H54 (cell line): ENCODE measurements around the gene CDK13.

ENCODE experiments used
- DNase-seq: peaks from one replicate; pipeline ENCODE4 v3.0.0; 2011; ENCODE audit warnings: low spot score, mixed read lengths; ENCODE audit not compliant: insufficient read length
- FAIRE-seq: peaks from 3 replicates; lab custom pipeline; 2011; peaks lifted over from hg19 to GRCh38; lab: Jason Lieb, UNC
- POLR2A ChIP-seq: IDR thresholded peaks from 2 replicates; pipeline ENCODE4 v1.6.1; 2011; ENCODE audit warnings: low read depth, mild to moderate bottlenecking, low read length

CDK13 gene

DNA sequence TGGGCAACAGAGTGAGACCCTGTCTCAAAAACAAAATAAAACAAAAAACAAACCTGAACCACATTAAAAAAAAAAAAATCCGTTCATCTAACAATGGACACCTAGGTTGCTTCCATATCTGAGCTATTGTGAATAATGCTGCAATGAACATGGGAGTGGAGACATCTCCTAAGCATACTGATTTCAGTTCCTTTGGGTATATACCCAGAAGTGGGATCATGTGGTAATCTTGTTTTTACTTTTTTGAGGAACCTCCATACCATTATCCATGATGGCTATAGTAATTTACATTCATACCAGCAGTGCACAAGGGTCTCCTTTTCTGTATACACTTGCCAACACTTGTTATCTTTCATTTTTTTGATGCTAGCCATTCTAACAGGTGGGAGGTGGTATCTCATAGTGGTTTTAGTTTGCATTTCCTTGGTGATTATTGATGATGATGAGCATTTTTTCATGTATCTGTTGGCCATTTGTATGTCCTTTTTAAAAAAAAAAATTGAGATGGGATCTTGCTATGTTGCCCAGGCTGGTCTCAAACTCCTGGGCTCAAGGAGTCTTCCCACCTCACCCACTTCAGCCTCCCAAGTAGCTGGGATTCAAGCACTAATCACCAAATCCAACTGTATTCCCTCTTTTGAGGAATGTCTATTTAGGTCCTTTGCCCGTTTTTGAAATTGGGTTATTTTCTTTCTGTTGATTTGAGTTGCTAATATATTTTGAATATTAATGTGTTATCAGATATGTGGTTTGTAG lies 17.5 kb downstream of the CDK13 start:
- no peak for TF ChIP-seq POLR2A
- DNase-seq (no peak), FAIRE-seq (no peak)

GRCh38 chr7:39969431-39969830 lies 19.4 kb downstream of the CDK13 start:
- no peak for TF ChIP-seq POLR2A
- DNase-seq: no peak
- FAIRE-seq: no peak

DNA sequence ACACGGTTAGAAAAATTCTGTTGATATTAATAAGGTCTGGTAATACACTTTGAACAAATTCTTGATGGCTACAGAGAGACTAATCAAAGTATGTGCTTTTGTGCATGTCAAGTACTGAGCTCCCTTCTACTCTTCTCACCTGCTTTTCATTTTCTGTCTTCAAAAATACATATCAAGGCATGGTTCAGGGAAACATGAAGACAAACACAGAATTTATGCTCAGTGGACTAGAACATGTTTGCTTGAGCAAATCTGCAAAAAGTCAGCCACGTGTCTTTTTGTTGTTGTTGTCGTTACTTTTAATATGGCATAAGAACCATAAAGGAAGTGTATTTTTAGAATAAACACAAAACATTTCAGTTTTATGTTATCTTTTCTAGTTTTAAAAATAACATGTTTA lies 21.9 kb downstream of the CDK13 start:
- FAIRE-seq (peak; percentile 11), DNase-seq (no peak)
- TF ChIP-seq POLR2A: no peak

DNA sequence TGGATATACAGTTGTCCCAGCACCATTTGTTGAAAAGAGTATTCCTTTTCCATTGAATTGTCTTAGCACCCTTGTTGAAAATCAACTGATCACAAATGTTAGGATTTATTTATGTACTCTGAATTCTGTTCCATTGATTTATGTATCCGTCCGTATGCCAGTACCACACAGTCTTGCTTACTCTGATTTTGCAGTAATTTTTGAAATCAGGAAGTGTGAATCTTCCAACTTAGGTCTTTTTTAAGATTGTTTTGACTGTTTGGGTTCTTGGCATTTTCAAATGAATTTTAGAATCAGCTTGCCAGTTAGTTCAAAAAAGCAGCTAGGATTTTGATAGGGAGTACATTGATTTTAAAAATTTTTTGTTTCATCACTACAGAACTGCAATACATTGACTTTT lies 23.7 kb downstream of the CDK13 start:
- DNase-seq (no peak), FAIRE-seq (no peak)
- TF ChIP-seq POLR2A: no peak

DNA sequence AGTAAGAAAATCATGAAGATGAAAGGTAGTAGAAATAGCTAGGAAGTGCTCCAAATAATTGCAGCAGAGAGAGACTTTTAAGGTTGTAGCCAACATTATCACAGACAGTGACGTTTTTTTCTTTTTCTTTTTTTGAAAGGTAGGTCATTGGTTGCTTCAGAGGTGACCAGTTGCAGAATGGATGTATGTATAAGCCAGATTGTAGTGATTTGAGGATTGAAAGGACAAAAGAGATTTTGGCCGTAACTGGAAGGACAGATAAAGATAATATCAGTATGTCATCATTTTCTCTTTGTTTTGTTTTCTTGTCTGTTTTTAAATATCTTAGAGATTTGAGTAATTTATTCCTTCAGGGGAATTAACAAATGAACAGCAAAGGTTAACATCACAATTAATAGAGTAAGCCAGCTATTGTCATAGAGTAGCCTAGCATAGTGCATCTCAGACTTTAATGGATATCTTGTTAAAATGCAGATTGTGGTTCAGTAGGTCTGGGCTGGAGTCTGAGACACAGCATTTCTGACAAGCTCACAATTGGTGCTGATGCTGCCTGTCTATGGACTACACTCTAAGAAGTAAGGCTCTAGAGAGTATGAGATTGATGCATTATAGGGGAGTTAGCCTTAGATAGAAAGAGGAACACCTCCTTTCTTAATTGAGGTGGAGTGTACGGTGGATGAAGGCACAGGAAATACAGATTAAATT lies 28.3 kb downstream of the CDK13 start:
- no peak for DNase-seq
- FAIRE-seq: no peak
- no peak for TF ChIP-seq POLR2A

- FAIRE-seq: no peak
- DNase-seq: no peak
- no peak for TF ChIP-seq POLR2A
These were observed 29.5 kb downstream of the CDK13 start for GRCh38 chr7:39979406-39980073.

- DNase-seq (no peak), FAIRE-seq (no peak)
- no peak for TF ChIP-seq POLR2A
These were observed 35.4 kb downstream of the CDK13 start for GRCh38 chr7:39985398-39985918.

DNA sequence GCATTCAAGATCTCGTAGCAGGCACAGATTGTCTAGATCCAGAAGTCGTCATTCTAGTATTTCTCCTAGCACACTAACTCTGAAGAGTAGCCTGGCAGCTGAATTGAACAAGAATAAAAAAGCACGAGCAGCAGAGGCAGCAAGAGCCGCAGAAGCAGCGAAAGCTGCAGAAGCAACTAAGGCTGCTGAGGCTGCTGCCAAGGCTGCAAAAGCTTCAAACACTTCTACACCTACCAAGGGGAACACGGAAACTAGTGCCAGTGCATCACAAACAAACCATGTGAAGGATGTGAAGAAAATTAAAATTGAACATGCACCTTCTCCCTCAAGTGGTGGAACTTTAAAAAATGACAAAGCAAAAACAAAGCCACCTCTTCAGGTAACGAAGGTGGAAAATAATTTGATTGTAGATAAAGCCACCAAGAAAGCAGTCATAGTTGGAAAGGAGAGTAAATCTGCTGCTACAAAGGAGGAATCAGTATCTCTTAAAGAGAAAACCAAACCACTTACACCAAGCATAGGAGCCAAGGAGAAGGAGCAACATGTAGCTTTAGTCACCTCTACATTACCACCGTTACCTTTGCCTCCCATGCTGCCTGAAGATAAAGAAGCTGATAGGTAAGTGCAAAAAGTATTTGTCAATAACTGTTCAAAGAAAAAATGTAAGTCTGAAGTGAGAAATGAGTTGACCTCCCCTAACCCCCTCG lies 37.7 kb downstream of the CDK13 start:
- DNase-seq (no peak), FAIRE-seq (no peak)
- no peak for TF ChIP-seq POLR2A

DNA sequence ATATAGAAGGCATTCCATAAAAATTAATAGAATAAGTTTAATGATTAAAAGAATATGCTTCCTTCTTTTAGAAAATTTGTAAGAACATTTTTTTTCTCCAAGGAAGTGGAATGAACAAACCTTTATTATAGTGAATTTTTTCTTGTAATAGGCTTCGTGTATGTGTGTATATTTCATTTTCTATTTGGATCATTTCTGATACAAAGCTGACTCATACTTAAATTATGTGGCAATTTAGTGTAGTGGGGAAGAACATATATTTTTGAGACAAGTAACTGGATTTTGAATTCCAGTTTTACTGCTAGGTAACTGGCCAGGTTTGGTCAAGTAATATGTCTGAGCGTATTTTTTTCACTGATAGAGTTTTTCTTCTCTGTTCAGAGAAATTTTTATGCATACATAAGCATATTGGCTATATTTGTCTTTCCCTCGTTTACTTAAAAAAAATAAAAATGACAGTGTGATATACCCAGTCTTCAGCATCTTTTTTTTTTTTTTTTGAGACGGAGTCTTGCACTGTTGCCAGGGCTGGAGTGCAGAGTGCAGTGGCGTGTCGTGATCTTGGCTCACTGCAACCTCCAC lies 50.8 kb downstream of the CDK13 start:
- DNase-seq: no peak
- FAIRE-seq: peak; percentile 53
- TF ChIP-seq POLR2A: no peak

- DNase-seq: no peak
- TF ChIP-seq POLR2A: no peak
- FAIRE-seq: no peak
These were observed 51.6 kb downstream of the CDK13 start for GRCh38 chr7:40001649-40002048.

- no peak for DNase-seq
- no peak for FAIRE-seq
- TF ChIP-seq POLR2A: no peak
These were observed 53.5 kb downstream of the CDK13 start for GRCh38 chr7:40003597-40003996.

- no peak for TF ChIP-seq POLR2A
- no peak for DNase-seq
- FAIRE-seq: peak; percentile 6
These were observed 58.3 kb downstream of the CDK13 start for GRCh38 chr7:40008223-40008815.

GRCh38 chr7:40009301-40009700 lies 59.2 kb downstream of the CDK13 start:
- DNase-seq: no peak
- no peak for FAIRE-seq
- TF ChIP-seq POLR2A: no peak
